OCI-LY7 (cell line): ENCODE measurements around the gene ERMAP. TPM values are rescaled to one million over a fixed set of nuclear protein-coding genes. Genes with fewer than 3 reads are reported as not detected.

Source experiments
- BruUV-seq: library from RNA; stranded (reverse); fragments of 400-500 nt; replicated peaks from 2 replicates; lab custom pipeline; 2021; lab: Mats Ljungman, UMichigan
- CTCF ChIA-PET: fragments of 300-600 bp; sonication (Branson Sonifier 250); formaldehyde crosslinking; loops from one replicate; lab custom pipeline; 2022; ENCODE audit warnings: antibody characterized with exemption; ENCODE audit not compliant: unreplicated experiment; lab: Charles Lee
- POLR2A ChIA-PET: fragments of 300-600 bp; sonication (Branson Sonifier 250); formaldehyde crosslinking; loops from one replicate; lab custom pipeline; 2022; ENCODE audit warnings: antibody characterized with exemption; lab: Charles Lee
- DNase-seq: peaks from one replicate; pipeline ENCODE4 v3.0.0-alpha.2; 2015; ENCODE audit warnings: low spot score
- H2AFZ ChIP-seq: fragments of 200-600 bp; sonication (generic), shearing (Covaris generic); 2 replicates; pipeline ENCODE4 v1.6.1; 2014; ENCODE audit warnings: mild to moderate bottlenecking, antibody characterized with exemption, low read length, moderate library complexity
- H3K27ac ChIP-seq: fragments of 200-600 bp; sonication (generic); 2 replicates; pipeline ENCODE4 v1.5.1; 2014; ENCODE audit warnings: mixed run types, low read depth, mild to moderate bottlenecking, moderate library complexity, low read length, inconsistent platforms; ENCODE audit not compliant: poor library complexity, severe bottlenecking
- H3K36me3 ChIP-seq: fragments of 200-600 bp; sonication (generic); 2 replicates; pipeline ENCODE4 v1.6.1; 2014; ENCODE audit warnings: mild to moderate bottlenecking, antibody characterized with exemption, low read length, moderate library complexity, mixed read lengths; ENCODE audit not compliant: insufficient read depth
- H3K4me1 ChIP-seq: fragments of 200-600 bp; sonication (generic); 2 replicates; pipeline ENCODE4 v1.5.1; 2014; ENCODE audit warnings: mild to moderate bottlenecking, low read length; ENCODE audit not compliant: insufficient read depth, poor library complexity, severe bottlenecking
- H3K4me2 ChIP-seq: fragments of 200-600 bp; sonication (generic); 2 replicates; pipeline ENCODE4 v1.6.1; 2014; ENCODE audit warnings: mild to moderate bottlenecking, low read length
- H3K4me3 ChIP-seq: fragments of 200-600 bp; sonication (generic); 2 replicates; pipeline ENCODE4 v1.5.1; 2014; ENCODE audit warnings: mild to moderate bottlenecking, low read depth, low read length; ENCODE audit not compliant: poor library complexity, severe bottlenecking
- H3K79me2 ChIP-seq: fragments of 200-600 bp; sonication (generic); 2 replicates; pipeline ENCODE4 v1.6.1; 2016; ENCODE audit warnings: low read depth, mild to moderate bottlenecking, low read length, moderate library complexity, mixed read lengths; ENCODE audit not compliant: insufficient read depth
- H3K9me2 ChIP-seq: fragments of 200-600 bp; sonication (generic); 2 replicates; pipeline ENCODE4 v1.6.1; 2016; ENCODE audit warnings: mild to moderate bottlenecking, low read length, mixed read lengths; ENCODE audit not compliant: insufficient read depth
- H3K9me3 ChIP-seq: fragments of 200-600 bp; sonication (generic); 2 replicates; pipeline ENCODE4 v1.6.1; 2014; ENCODE audit warnings: mild to moderate bottlenecking, mixed run types, low read length, mixed read lengths
- H4K20me1 ChIP-seq: fragments of 200-600 bp; sonication (generic); 2 replicates; pipeline ENCODE4 v1.6.1; 2014; ENCODE audit warnings: mild to moderate bottlenecking, antibody characterized with exemption, low read length, moderate library complexity, mixed read lengths; ENCODE audit not compliant: insufficient read depth
- EZH2phosphoT487 ChIP-seq: fragments of 200-600 bp; sonication (generic); IDR thresholded peaks from 2 replicates; pipeline ENCODE4 v1.6.1; 2018; ENCODE audit warnings: low read depth, borderline replicate concordance, mild to moderate bottlenecking, mixed run types, antibody characterized with exemption, low read length, moderate library complexity, mixed read lengths
- intact Hi-C: fragments of 100-400 bp; cut with micrococcal nuclease; formaldehyde crosslinking; loops from one replicate; pipeline ENCODE4 v1.10.0; 2022; ENCODE audit not compliant: unreplicated experiment
- total RNA-seq, 2 experiments: library from RNA; depleted of rRNA in 1 of 2; stranded (reverse); fragments of >200 nt in 1 of 2; shearing (Covaris generic) in 1 of 2; gene quantifications; 2 replicates each; pipeline ENCODE4 v1.2.3, GENCODE V29; 2014 to 2022
- TF ChIP-seq, protein P1 (sequence below): fragments of 200-600 bp; sonication (generic); conservative IDR thresholded peaks from 2 replicates; pipeline ENCODE4 v1.5.1; 2014; ENCODE audit warnings: mild to moderate bottlenecking, antibody characterized with exemption, low read length, moderate library complexity, mixed read lengths

ERMAP gene
- total RNA-seq, 2 experiments from 2014 or later = 2.7 to 5.1 TPM

DNA sequence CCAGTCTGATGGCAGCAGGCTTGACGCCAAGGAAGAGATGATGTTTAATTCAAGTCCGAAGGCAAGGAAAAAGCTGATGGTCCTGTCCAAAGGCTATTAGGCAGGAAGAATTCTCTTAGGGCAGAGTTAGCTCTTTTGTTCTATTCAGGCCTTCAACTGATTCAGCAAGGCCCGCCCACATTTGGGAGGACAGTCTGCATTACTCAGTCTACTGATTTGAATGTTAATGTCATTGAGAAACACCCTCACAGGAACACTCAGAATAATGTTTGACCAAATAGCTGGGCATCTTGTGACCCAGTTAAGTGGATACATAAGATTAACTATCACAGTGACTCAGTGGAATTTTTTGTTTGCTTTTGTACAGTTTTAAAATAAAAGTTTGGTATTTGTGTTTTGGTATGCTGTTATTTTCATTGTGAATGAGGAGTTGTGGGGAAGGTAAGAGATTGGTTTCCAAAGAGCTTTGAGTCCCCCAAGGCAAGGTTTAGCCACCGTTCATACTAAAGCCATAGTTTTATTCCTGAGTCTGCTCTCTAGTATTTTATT is 27.7 kb downstream of the ERMAP start:
- TF ChIP-seq, protein P1, sequence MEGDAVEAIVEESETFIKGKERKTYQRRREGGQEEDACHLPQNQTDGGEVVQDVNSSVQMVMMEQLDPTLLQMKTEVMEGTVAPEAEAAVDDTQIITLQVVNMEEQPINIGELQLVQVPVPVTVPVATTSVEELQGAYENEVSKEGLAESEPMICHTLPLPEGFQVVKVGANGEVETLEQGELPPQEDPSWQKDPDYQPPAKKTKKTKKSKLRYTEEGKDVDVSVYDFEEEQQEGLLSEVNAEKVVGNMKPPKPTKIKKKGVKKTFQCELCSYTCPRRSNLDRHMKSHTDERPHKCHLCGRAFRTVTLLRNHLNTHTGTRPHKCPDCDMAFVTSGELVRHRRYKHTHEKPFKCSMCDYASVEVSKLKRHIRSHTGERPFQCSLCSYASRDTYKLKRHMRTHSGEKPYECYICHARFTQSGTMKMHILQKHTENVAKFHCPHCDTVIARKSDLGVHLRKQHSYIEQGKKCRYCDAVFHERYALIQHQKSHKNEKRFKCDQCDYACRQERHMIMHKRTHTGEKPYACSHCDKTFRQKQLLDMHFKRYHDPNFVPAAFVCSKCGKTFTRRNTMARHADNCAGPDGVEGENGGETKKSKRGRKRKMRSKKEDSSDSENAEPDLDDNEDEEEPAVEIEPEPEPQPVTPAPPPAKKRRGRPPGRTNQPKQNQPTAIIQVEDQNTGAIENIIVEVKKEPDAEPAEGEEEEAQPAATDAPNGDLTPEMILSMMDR = no peak
- TF ChIP-seq EZH2phosphoT487 = no peak
- no peak for DNase-seq
- H3K36me3 ChIP-seq = peaks cover 8% of the 10 kb centered on the region
- no peak overlapping the region for H3K27ac ChIP-seq
- intact Hi-C loops = no loop called here
- no peak overlapping the region for H3K4me2 ChIP-seq
- peaks cover 30% of the 10 kb centered on the region for H3K4me1 ChIP-seq
- no peaks in the 10 kb centered on the region for H4K20me1 ChIP-seq
- ChIA-PET CTCF (no interaction called here), POLR2A (interaction anchor here (0.9 to 5.0 kb wide), 2 partner anchors 15 to 77 kb away, joined by 5 to 35 read pairs; partner anchors contain the start of genes C1orf50 and P3H1)
- H2AFZ ChIP-seq = no peak overlapping the region
- no TSS peak for BruUV-seq
- H3K79me2 ChIP-seq = peaks cover 27% of the 10 kb centered on the region
- H3K9me3 ChIP-seq = no peaks in the 10 kb centered on the region
- no peak overlapping the region for H3K4me3 ChIP-seq
- H3K9me2 ChIP-seq = no peaks in the 10 kb centered on the region

DNA sequence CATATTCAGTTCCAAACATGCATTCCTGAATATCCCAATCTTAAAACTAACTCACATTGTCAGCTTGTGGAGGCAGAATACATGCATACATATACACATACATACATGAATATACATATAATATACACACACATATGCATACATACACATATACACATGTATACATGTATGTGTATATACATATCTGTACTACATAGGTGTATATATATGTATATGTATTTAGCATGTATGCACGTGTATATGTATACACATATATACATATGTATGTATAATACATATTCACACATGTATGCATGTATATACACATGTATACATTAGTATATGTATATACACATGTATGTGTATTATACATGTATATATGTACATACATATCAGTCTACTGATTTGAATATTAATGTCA is 28.3 kb downstream of the ERMAP start:
- intact Hi-C loops = no loop called here
- TF ChIP-seq, protein P1 = no peak
- no peak for TF ChIP-seq EZH2phosphoT487
- no TSS peak for BruUV-seq
- H3K4me1 ChIP-seq = peaks cover 35% of the 10 kb centered on the region
- no peak overlapping the region for H2AFZ ChIP-seq
- DNase-seq = no peak
- POLR2A ChIA-PET = interaction anchor here (1.3 to 5.0 kb wide), 6 partner anchors 10 to 78 kb away, joined by 3 to 35 read pairs (median 8); partner anchors contain the start of genes C1orf50, P3H1 and SVBP
- peaks cover 27% of the 10 kb centered on the region for H3K79me2 ChIP-seq
- H4K20me1 ChIP-seq = no peaks in the 10 kb centered on the region
- no peak overlapping the region for H3K4me3 ChIP-seq
- H3K27ac ChIP-seq = no peak overlapping the region
- no peaks in the 10 kb centered on the region for H3K9me2 ChIP-seq
- H3K4me2 ChIP-seq = no peak overlapping the region
- peaks cover 13% of the 10 kb centered on the region for H3K36me3 ChIP-seq
- CTCF ChIA-PET = no interaction called here
- H3K9me3 ChIP-seq = no peaks in the 10 kb centered on the region

DNA sequence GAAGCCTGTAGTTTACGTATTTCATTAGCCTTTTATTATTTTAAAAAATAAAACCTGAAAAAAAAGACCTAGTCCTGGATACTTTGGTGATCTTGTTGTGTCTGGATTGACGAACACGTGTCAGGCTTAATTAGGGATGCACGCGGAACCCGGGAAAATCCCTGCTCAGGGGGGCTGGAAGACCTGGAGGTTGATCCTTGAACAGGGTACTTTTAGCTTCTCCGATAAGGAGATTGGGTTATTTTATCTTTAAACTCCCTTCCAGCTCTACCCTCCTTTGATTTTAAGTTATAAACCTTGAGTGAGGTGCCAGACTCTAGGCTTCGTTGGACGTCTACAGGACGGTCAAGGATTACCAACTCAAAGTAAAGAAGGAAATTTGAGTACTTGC is 28.9 kb downstream of the ERMAP start:
- BruUV-seq = TSS peak; percentile 90
- H3K4me3 ChIP-seq = peak overlapping the region; percentile 89
- H3K27ac ChIP-seq = no peak overlapping the region
- H3K36me3 ChIP-seq = peaks cover 20% of the 10 kb centered on the region
- DNase-seq = no peak
- H3K4me2 ChIP-seq = peak overlapping the region; percentile 90
- POLR2A ChIA-PET = interaction anchor here (0.5 to 5.0 kb wide), 14 partner anchors 10 to 327 kb away, joined by 3 to 35 read pairs (median 6); partner anchors contain the start of genes C1orf50, ERMAP, P3H1 and SVBP
- peak overlapping the region; percentile 97 for H2AFZ ChIP-seq
- H3K4me1 ChIP-seq = peaks cover 42% of the 10 kb centered on the region
- H3K9me2 ChIP-seq = no peaks in the 10 kb centered on the region
- intact Hi-C loops = loop anchor here (2.0 kb wide), 1 partner anchor 29 kb away; the partner anchor contains the start of genes ERMAP and SVBP
- CTCF ChIA-PET = interaction anchor here (1.1 to 1.9 kb wide), 3 partner anchors 17 to 79 kb away, joined by 3 to 9 read pairs (median 4); partner anchors contain the start of genes C1orf50, ERMAP, P3H1 and SVBP
- H3K9me3 ChIP-seq = no peaks in the 10 kb centered on the region
- TF ChIP-seq, protein P1 = no peak
- TF ChIP-seq EZH2phosphoT487 = no peak
- H3K79me2 ChIP-seq = peaks cover 27% of the 10 kb centered on the region
- no peaks in the 10 kb centered on the region for H4K20me1 ChIP-seq
